ENCODE data around the gene TIMM17A. TPM values are rescaled to one million over a fixed set of nuclear protein-coding genes. Genes with fewer than 3 reads are reported as not detected.
A peak's percentile ranks its signal among the peaks of the same experiment; 100 is the strongest.

TIMM17A gene
- polyA plus RNA-seq, 4 donors: 61.6 to 67.2 (median 65.0) TPM

- peak; percentile 31 to 58 (median 46) for DNase-seq (ENCODE audit: low read depth in 4 of 4, low spot score in 3 of 4)
Observed at GRCh38 chr1:201982623-201983379, 27.5 kb downstream of the TIMM17A start, which contains the start of gene RNPEP. TSS of gene RNPEP (plus strand) at chr1:201982648. CDS start at chr1:201982667, 19 bp downstream.

GRCh38 chr1:201983380-201983805 is 28.1 kb downstream of the TIMM17A start:
- DNase-seq (ENCODE audit: low read depth in 4 of 4, low spot score in 3 of 4): peak in 1 of 4 donors; percentile 14

- DNase-seq (ENCODE audit: low read depth in 4 of 4, low spot score in 3 of 4): no peak
Observed at GRCh38 chr1:201984446-201984845, 29.1 kb downstream of the TIMM17A start.

- no peak for DNase-seq (ENCODE audit: low read depth in 4 of 4, low spot score in 3 of 4)
Observed at GRCh38 chr1:201985355-201985754, 30.1 kb downstream of the TIMM17A start.

GRCh38 chr1:201988601-201989000 is 33.3 kb downstream of the TIMM17A start:
- no peak for DNase-seq (ENCODE audit: low read depth in 4 of 4, low spot score in 3 of 4)

- DNase-seq (ENCODE audit: low read depth in 4 of 4, low spot score in 3 of 4): no peak
Observed at GRCh38 chr1:201989354-201990128, 34.2 kb downstream of the TIMM17A start.

GRCh38 chr1:201990427-201990826 is 35.1 kb downstream of the TIMM17A start:
- no peak for DNase-seq (ENCODE audit: low read depth in 4 of 4, low spot score in 3 of 4)

- DNase-seq (ENCODE audit: low read depth in 4 of 4, low spot score in 3 of 4): no peak
Observed at GRCh38 chr1:201999625-202000238, 44.4 kb downstream of the TIMM17A start.

- no peak for DNase-seq (ENCODE audit: low read depth in 4 of 4, low spot score in 3 of 4)
Observed at GRCh38 chr1:202002507-202002906, 47.2 kb downstream of the TIMM17A start.

- DNase-seq (ENCODE audit: low read depth in 4 of 4, low spot score in 3 of 4): no peak
Observed at GRCh38 chr1:202004711-202005110, 49.4 kb downstream of the TIMM17A start.

GRCh38 chr1:202005958-202006357 is 50.7 kb downstream of the TIMM17A start:
- DNase-seq (ENCODE audit: low read depth in 4 of 4, low spot score in 3 of 4): no peak

- DNase-seq (ENCODE audit: low read depth in 4 of 4, low spot score in 3 of 4): no peak
Observed at GRCh38 chr1:202007304-202007703, 52.0 kb downstream of the TIMM17A start.

- no peak for DNase-seq (ENCODE audit: low read depth in 4 of 4, low spot score in 3 of 4)
Observed at GRCh38 chr1:202007805-202008489, 52.6 kb downstream of the TIMM17A start.

GRCh38 chr1:202009326-202010179 is 54.2 kb downstream of the TIMM17A start:
- peak; percentile 79 to 89 (median 82) for DNase-seq (ENCODE audit: low read depth in 4 of 4, low spot score in 3 of 4)

GRCh38 chr1:202010180-202011015 is 55.1 kb downstream of the TIMM17A start, which contains the start of gene ELF3:
TSS of gene ELF3 (plus strand) at chr1:202010587. CDS start at chr1:202011137, 550 bp downstream.
- peak in 3 of 4 donors; percentile 83 to 88 (median 88) for DNase-seq (ENCODE audit: low read depth in 4 of 4, low spot score in 3 of 4)

GRCh38 chr1:202011994-202012393 is 56.7 kb downstream of the TIMM17A start:
- DNase-seq (ENCODE audit: low read depth in 4 of 4, low spot score in 3 of 4): no peak

GRCh38 chr1:202012544-202013478 is 57.5 kb downstream of the TIMM17A start:
- no peak for DNase-seq (ENCODE audit: low read depth in 4 of 4, low spot score in 3 of 4)

GRCh38 chr1:202013603-202014002 is 58.3 kb downstream of the TIMM17A start:
- DNase-seq (ENCODE audit: low read depth in 4 of 4, low spot score in 3 of 4): no peak

Measured in right renal pelvis (tissue), 4 donors.